Panc1 (cell line): Measurements from ENCODE around the gene ATXN7L1. TPM values are rescaled to one million over a fixed set of nuclear protein-coding genes. Genes with fewer than 3 reads are reported as not detected.

Experiments used
- ATAC-seq: fragments of 200-7000 bp; cut with Tn5 transposase; 2 replicates; pipeline ENCODE4 v1.9.1; 2020; ENCODE audit warnings: mild to moderate bottlenecking, moderate library complexity
- BruUV-seq: library from RNA; stranded (reverse); fragments of 400-500 nt; replicated peaks from 2 replicates; lab custom pipeline; 2021; lab: Mats Ljungman, UMichigan
- CTCF ChIA-PET: fragments of 300-600 bp; sonication (Branson Sonifier 250); formaldehyde crosslinking; loops from one replicate; lab custom pipeline; 2022; ENCODE audit warnings: antibody characterized with exemption; lab: Charles Lee
- POLR2A ChIA-PET: fragments of 300-600 bp; sonication (Branson Sonifier 250); formaldehyde crosslinking; loops from one replicate; lab custom pipeline; 2022; ENCODE audit warnings: antibody characterized with exemption; lab: Charles Lee
- DNase-seq: peaks from one replicate; pipeline ENCODE4 v3.0.0-alpha.2; 2010; ENCODE audit warnings: low read depth, low spot score
- H3K27ac ChIP-seq: 2 replicates; pipeline ENCODE4 v1.5.1; 2011; ENCODE audit warnings: mild to moderate bottlenecking, low read length, inconsistent platforms
- H3K27me3 ChIP-seq: fragments of 200-500 bp; sonication (Bioruptor generic); 2 replicates; pipeline ENCODE4 v1.6.0; 2014; ENCODE audit warnings: low read length, inconsistent platforms; ENCODE audit not compliant: control insufficient read depth, insufficient read depth
- H3K36me3 ChIP-seq: fragments of 200-500 bp; sonication (Bioruptor generic); 2 replicates; pipeline ENCODE4 v1.5.1; 2014; ENCODE audit warnings: inconsistent platforms, mild to moderate bottlenecking, low read length, moderate library complexity; ENCODE audit not compliant: control insufficient read depth, insufficient read depth
- H3K4me1 ChIP-seq: 2 replicates; pipeline ENCODE4 v1.5.1; 2011; ENCODE audit warnings: inconsistent platforms, mild to moderate bottlenecking, low read length, moderate library complexity; ENCODE audit not compliant: control insufficient read depth, insufficient read depth
- H3K4me3 ChIP-seq, 2 experiments: 2 replicates each; pipeline ENCODE4 v1.5.1; 2011 to 2012; ENCODE audit warnings: low read depth in 2 of 2, low read length in 2 of 2, mild to moderate bottlenecking in 2 of 2, inconsistent platforms in 1 of 2, moderate library complexity in 1 of 2
- H3K9me3 ChIP-seq: fragments of 200-500 bp; sonication (Bioruptor generic); 2 replicates; pipeline ENCODE4 v1.5.1; 2014; ENCODE audit warnings: low read depth, mild to moderate bottlenecking, inconsistent platforms, low read length, moderate library complexity; ENCODE audit not compliant: control insufficient read depth, insufficient read depth
- POLR2AphosphoS5 ChIP-seq: IDR thresholded peaks from 2 replicates; pipeline ENCODE4 v1.6.1; 2012; ENCODE audit warnings: mild to moderate bottlenecking, low read depth, low read length, moderate library complexity
- SIN3A ChIP-seq: IDR thresholded peaks from 2 replicates; pipeline ENCODE4 v1.6.1; 2012; ENCODE audit warnings: low read depth, mild to moderate bottlenecking, low read length, moderate library complexity, borderline replicate concordance; ENCODE audit not compliant: insufficient read depth
- TCF7L2 ChIP-seq: IDR thresholded peaks from 2 replicates; pipeline ENCODE4 v1.6.1; 2011; ENCODE audit warnings: mild to moderate bottlenecking, low read depth, low read length, inconsistent platforms
- in situ Hi-C: cut with HindIII; loops from 2 replicates; pipeline ENCODE4 v1.10.0; 2016; ENCODE audit warnings: low sequenced_read_pairs, low pct_unique_long_range_greater_than_20kb
- intact Hi-C: fragments of 100-400 bp; cut with micrococcal nuclease; formaldehyde crosslinking; loops from one replicate; pipeline ENCODE4 v1.10.0; 2022; ENCODE audit not compliant: unreplicated experiment
- total RNA-seq: library from RNA; stranded (reverse); gene quantifications from one replicate; pipeline ENCODE4 v1.2.1, GENCODE V29; 2021; ENCODE audit not compliant: unreplicated experiment
- TF ChIP-seq, protein P1 (sequence below), 2 experiments: IDR thresholded peaks; 2 replicates each; pipeline ENCODE4 v1.6.1; 2011 to 2012; ENCODE audit warnings: low read depth in 2 of 2, control low read depth in 1 of 2, low read length in 1 of 2, mild to moderate bottlenecking in 1 of 2, moderate library complexity in 1 of 2; ENCODE audit not compliant: insufficient read depth in 1 of 2
- TF ChIP-seq, protein P2 (sequence below): fragments of 450-650 bp; IDR thresholded peaks from 2 replicates; pipeline ENCODE4 v1.5.1; 2017; ENCODE audit warnings: mild to moderate bottlenecking

The ATXN7L1 gene
- total RNA-seq, 1 experiment from 2014 or later, result 10.8 TPM

DNA sequence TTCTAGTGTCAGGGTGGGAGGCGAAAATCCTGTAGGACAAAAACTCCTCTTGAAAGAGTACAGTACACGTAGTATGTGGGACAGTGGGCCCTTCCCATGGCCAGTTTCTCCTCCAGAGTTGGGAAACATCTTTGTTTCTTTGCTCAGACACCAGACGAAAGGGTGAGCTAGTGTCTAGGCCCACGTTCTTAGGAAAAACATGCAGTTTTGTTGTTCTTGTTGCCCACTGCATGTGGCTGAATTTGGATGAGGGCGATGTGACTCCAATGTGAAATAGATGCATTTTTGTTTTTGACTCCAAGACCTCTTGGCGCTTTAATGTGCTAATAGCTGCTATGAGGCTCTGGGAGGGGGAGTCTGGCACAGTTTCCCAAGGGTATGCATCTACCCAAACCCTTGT is 100.8 kb downstream of the ATXN7L1 start:
- ATAC-seq, result no peak; the same call in none of the 2 replicates
- CTCF ChIA-PET, result no interaction called here

DNA sequence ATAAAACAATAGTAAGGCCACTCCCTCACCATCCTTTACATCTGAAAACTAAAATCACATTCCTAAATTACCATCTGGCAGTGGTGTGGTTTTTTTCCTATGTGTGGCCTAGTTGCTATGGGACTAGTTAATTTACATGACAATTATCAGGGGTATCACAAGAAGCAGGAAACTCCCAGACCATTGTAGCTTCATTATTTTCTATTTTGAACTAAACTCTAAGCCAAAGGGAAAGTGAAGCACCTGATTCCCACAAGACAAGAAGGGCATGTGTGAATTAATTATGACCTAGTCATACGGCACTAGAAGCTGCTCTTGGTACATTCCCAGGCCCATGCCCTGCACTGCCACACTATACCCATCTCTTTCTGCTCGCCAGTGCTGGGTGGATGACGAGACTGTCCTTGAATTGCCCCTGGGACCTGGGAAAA is 103.4 kb downstream of the ATXN7L1 start:
- ATAC-seq (no peak), DNase-seq (no peak)
- Histone ChIP-seq H3K9me3 (peaks cover 4% of the 10 kb centered on the region; the same call in 1 of the 2 replicates), H3K27ac (no peak overlapping the region), H3K27me3 (no peaks in the 10 kb centered on the region), H3K4me1 (peaks cover 33% of the 10 kb centered on the region), H3K4me3 (no peak overlapping the region), H3K36me3 (no peaks in the 10 kb centered on the region)
- intact Hi-C loops (no loop called here), in situ Hi-C loops (no loop called here)
- TF ChIP-seq, protein P1, sequence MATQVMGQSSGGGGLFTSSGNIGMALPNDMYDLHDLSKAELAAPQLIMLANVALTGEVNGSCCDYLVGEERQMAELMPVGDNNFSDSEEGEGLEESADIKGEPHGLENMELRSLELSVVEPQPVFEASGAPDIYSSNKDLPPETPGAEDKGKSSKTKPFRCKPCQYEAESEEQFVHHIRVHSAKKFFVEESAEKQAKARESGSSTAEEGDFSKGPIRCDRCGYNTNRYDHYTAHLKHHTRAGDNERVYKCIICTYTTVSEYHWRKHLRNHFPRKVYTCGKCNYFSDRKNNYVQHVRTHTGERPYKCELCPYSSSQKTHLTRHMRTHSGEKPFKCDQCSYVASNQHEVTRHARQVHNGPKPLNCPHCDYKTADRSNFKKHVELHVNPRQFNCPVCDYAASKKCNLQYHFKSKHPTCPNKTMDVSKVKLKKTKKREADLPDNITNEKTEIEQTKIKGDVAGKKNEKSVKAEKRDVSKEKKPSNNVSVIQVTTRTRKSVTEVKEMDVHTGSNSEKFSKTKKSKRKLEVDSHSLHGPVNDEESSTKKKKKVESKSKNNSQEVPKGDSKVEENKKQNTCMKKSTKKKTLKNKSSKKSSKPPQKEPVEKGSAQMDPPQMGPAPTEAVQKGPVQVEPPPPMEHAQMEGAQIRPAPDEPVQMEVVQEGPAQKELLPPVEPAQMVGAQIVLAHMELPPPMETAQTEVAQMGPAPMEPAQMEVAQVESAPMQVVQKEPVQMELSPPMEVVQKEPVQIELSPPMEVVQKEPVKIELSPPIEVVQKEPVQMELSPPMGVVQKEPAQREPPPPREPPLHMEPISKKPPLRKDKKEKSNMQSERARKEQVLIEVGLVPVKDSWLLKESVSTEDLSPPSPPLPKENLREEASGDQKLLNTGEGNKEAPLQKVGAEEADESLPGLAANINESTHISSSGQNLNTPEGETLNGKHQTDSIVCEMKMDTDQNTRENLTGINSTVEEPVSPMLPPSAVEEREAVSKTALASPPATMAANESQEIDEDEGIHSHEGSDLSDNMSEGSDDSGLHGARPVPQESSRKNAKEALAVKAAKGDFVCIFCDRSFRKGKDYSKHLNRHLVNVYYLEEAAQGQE (IDR thresholded peaks at IDR 0.05; ENCODE audit: insufficient read depth in 1 of 2, low read depth in 2 of 2, low read length in 1 of 2), result no peak
- no peak for TF ChIP-seq POLR2AphosphoS5
- TF ChIP-seq, protein P2, sequence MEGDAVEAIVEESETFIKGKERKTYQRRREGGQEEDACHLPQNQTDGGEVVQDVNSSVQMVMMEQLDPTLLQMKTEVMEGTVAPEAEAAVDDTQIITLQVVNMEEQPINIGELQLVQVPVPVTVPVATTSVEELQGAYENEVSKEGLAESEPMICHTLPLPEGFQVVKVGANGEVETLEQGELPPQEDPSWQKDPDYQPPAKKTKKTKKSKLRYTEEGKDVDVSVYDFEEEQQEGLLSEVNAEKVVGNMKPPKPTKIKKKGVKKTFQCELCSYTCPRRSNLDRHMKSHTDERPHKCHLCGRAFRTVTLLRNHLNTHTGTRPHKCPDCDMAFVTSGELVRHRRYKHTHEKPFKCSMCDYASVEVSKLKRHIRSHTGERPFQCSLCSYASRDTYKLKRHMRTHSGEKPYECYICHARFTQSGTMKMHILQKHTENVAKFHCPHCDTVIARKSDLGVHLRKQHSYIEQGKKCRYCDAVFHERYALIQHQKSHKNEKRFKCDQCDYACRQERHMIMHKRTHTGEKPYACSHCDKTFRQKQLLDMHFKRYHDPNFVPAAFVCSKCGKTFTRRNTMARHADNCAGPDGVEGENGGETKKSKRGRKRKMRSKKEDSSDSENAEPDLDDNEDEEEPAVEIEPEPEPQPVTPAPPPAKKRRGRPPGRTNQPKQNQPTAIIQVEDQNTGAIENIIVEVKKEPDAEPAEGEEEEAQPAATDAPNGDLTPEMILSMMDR, result no peak
- TF ChIP-seq TCF7L2, result no peak
- TF ChIP-seq SIN3A, result no peak
- ChIA-PET POLR2A (no interaction called here), CTCF (no interaction called here)
- BruUV-seq, result no TSS peak

More for the DNA sequence above, 100.8 kb downstream of the ATXN7L1 start:
- no peak overlapping the region for H3K4me3 ChIP-seq
- H3K27me3 ChIP-seq, result no peaks in the 10 kb centered on the region
- TF ChIP-seq POLR2AphosphoS5, result no peak
- TF ChIP-seq, protein P2, result no peak
- no peak for TF ChIP-seq TCF7L2
- TF ChIP-seq, protein P1 (IDR thresholded peaks at IDR 0.05; ENCODE audit: insufficient read depth in 1 of 2, low read depth in 2 of 2, low read length in 1 of 2), result no peak
- TF ChIP-seq SIN3A, result no peak
- DNase-seq, result no peak
- H3K9me3 ChIP-seq, result peaks cover 4% of the 10 kb centered on the region; the same call in 1 of the 2 replicates
- no TSS peak for BruUV-seq
- POLR2A ChIA-PET, result no interaction called here
- intact Hi-C loops, result no loop called here
- in situ Hi-C loops, result no loop called here
- peaks cover 15% of the 10 kb centered on the region for H3K4me1 ChIP-seq
- no peak overlapping the region for H3K27ac ChIP-seq
- no peaks in the 10 kb centered on the region for H3K36me3 ChIP-seq
